WI38 (cell line): ENCODE results near the gene TSR3.
"Not testable (repeated sequence)": the region's sequence is repeated elsewhere in the genome, so short reads cannot be mapped to it uniquely, and the experiment has no call there.

Experiments used
- H3K4me3 ChIP-seq: 2 replicates; pipeline ENCODE4 v1.5.1; 2011; ENCODE audit warnings: low read depth, mild to moderate bottlenecking, control low read depth, low read length
- CTCF ChIP-seq: IDR thresholded peaks from 2 replicates; pipeline ENCODE4 v1.5.1; 2012; ENCODE audit warnings: low read depth, mild to moderate bottlenecking, control low read depth, low read length

Gene TSR3

GRCh38 chr16:1331712-1332617 lies 19.7 kb downstream of the TSR3 start:
- TF ChIP-seq CTCF: no peak
- peak overlapping the region; percentile 9; the same call in 1 of the 2 replicates for H3K4me3 ChIP-seq

GRCh38 chr16:1330931-1331711 lies 20.6 kb downstream of the TSR3 start:
- H3K4me3 ChIP-seq: peak overlapping the region; percentile 9; the same call in 1 of the 2 replicates
- TF ChIP-seq CTCF: no peak

DNA sequence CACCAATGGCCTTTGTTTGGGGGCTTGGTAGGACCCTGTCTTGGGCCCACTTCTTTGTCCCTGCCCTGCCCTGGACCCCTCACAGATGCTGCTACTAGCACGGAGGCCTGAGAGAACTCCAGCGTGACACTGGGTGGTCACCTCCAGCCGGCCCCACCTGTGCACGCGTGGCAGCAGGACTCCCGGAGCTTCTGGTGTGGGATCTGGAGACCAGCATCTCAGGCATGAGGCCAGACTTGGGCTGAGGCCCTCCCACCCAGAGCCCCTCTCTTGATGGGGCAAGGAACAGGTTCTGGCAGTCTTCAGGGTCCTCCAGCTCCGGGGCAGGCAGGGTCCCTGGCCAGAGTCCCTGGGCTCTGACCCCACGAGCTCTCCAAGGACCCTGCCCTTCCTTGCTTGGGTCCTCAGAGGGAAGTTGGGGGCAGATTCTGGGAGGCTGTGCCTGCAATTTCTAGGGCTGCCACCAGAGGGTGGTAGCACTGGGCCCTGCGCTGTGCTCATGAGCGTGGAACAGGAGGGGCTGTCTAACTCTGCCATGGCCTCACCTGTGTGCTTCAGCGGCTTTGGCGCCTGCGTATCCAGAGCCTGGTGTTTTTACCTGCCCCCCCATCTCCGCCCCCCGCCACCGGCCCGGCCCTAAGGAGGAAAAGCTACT lies 21.3 kb downstream of the TSR3 start:
- TF ChIP-seq CTCF: peak; percentile 53
- H3K4me3 ChIP-seq: no peak overlapping the region

- not testable (repeated sequence) for H3K4me3 ChIP-seq
Observed at GRCh38 chr16:1328961-1329360, 22.7 kb downstream of the TSR3 start.

GRCh38 chr16:1328136-1328535 lies 23.5 kb downstream of the TSR3 start:
- H3K4me3 ChIP-seq: not testable (repeated sequence)

GRCh38 chr16:1327619-1327947 lies 24.1 kb downstream of the TSR3 start:
- H3K4me3 ChIP-seq: no peak overlapping the region
- no peak for TF ChIP-seq CTCF

GRCh38 chr16:1326946-1327618 lies 24.6 kb downstream of the TSR3 start:
- H3K4me3 ChIP-seq: no peak overlapping the region
- TF ChIP-seq CTCF: no peak

GRCh38 chr16:1326391-1326790 lies 25.3 kb downstream of the TSR3 start:
- no peak overlapping the region for H3K4me3 ChIP-seq
- TF ChIP-seq CTCF: no peak
